Common myeloid progenitor, CD34-positive (primary cell): ENCODE measurements around the gene SLC25A17.
"Not testable (repeated sequence)": the region's sequence is repeated elsewhere in the genome, so short reads cannot be mapped to it uniquely, and the experiment has no call there.

Experiments
- CTCF ChIA-PET: fragments of 350-600 bp; sonication (Branson Sonifier 250); formaldehyde crosslinking; loops from one replicate; lab custom pipeline; 2021; ENCODE audit warnings: antibody characterized with exemption; lab: Charles Lee
- POLR2A ChIA-PET: fragments of 350-600 bp; sonication (Branson Sonifier 250); formaldehyde crosslinking; loops from one replicate; lab custom pipeline; 2021; ENCODE audit warnings: antibody characterized with exemption; lab: Charles Lee
- DNase-seq, 3 donors: peaks; one replicate each; pipeline versions ENCODE4 v3.0.0 to v3.0.0-alpha.2; 2013
- H3K27ac ChIP-seq, 2 experiments: 1 replicate in 1 of 2; 2 replicates in 1 of 2; pipeline ENCODE4 v1.7.0; 2013; ENCODE audit warnings: inconsistent platforms in 2 of 2, low read length in 2 of 2, mild to moderate bottlenecking in 2 of 2, low read depth in 1 of 2, moderate library complexity in 1 of 2; ENCODE audit not compliant: severe bottlenecking in 2 of 2, insufficient read depth in 1 of 2, poor library complexity in 1 of 2
- H3K27me3 ChIP-seq, 5 experiments: replicated peaks in 2 of 5; 1 replicate in 3 of 5; 2 replicates in 2 of 5; pipeline versions ENCODE4 v1.6.1 to v1.7.0; 2013; ENCODE audit warnings: low read length in 4 of 5, mild to moderate bottlenecking in 2 of 5, moderate library complexity in 2 of 5, inconsistent platforms in 1 of 5; ENCODE audit not compliant: insufficient read depth in 5 of 5, control insufficient read depth in 4 of 5
- H3K36me3 ChIP-seq, 4 experiments: 1 replicate in 2 of 4; 2 replicates in 2 of 4; pipeline versions ENCODE4 v1.6.1 to v1.7.0; 2013; ENCODE audit warnings: low read length in 3 of 4, control low read depth in 1 of 4, mild to moderate bottlenecking in 1 of 4; ENCODE audit not compliant: control insufficient read depth in 4 of 4, insufficient read depth in 4 of 4
- H3K4me1 ChIP-seq, 4 experiments: 1 replicate in 3 of 4; 2 replicates in 1 of 4; pipeline versions ENCODE4 v1.6.1 to v1.7.1; 2013; ENCODE audit warnings: low read length in 3 of 4, mild to moderate bottlenecking in 3 of 4, control low read depth in 1 of 4, inconsistent platforms in 1 of 4, moderate library complexity in 1 of 4; ENCODE audit not compliant: control insufficient read depth in 4 of 4, insufficient read depth in 4 of 4; ENCODE audit errors: control extremely low read depth in 1 of 4
- H3K4me3 ChIP-seq, 7 experiments: 1 replicate in 4 of 7; 2 replicates in 3 of 7; pipeline versions ENCODE4 v1.5.1 to v1.7.0; 2013; ENCODE audit warnings: mild to moderate bottlenecking in 7 of 7, low read length in 6 of 7, moderate library complexity in 6 of 7, inconsistent platforms in 2 of 7, low read depth in 2 of 7, control low read depth in 1 of 7; ENCODE audit not compliant: insufficient read depth in 4 of 7, control insufficient read depth in 1 of 7; ENCODE audit errors: extremely low read depth in 1 of 7
- H3K9me3 ChIP-seq, 5 experiments: 1 replicate in 4 of 5; 2 replicates in 1 of 5; pipeline versions ENCODE4 v1.6.1 to v1.7.1; 2013; ENCODE audit warnings: low read length in 4 of 5, mild to moderate bottlenecking in 2 of 5, inconsistent platforms in 1 of 5, low read depth in 1 of 5, moderate library complexity in 1 of 5; ENCODE audit not compliant: control insufficient read depth in 4 of 5, insufficient read depth in 2 of 5; ENCODE audit errors: control extremely low read depth in 1 of 5
- WGBS: methylation state at CpG from one replicate; pipeline ENCODE4 v1.1.5; 2013; ENCODE audit not compliant: insufficient coverage; 5-methylcytosine and 5-hydroxymethylcytosine counted together

SLC25A17 gene

GRCh38 chr22:40844951-40845350 is 25.8 kb upstream of the SLC25A17 start:
- DNase-seq = no peak
- no CpG with 5 or more reads among the region's 3 CpGs for WGBS
- Histone ChIP-seq H3K36me3 (peaks cover 24 to 89% (median 57%) of the 10 kb centered on the region in 4 experiments), H3K27ac (no peak overlapping the region), H3K9me3 (no peaks in the 10 kb centered on the region), H3K27me3 (no peaks in the 10 kb centered on the region), H3K4me1 (no peaks in the 10 kb centered on the region), H3K4me3 (no peak overlapping the region)
- ChIA-PET POLR2A (no interaction called here), CTCF (no interaction called here)

- H3K4me1 ChIP-seq = no peaks in the 10 kb centered on the region
- no CpG with 5 or more reads among the region's 3 CpGs for WGBS
- peaks cover 36 to 84% (median 65%) of the 10 kb centered on the region in 4 experiments for H3K36me3 ChIP-seq
- no peak overlapping the region for H3K27ac ChIP-seq
- ChIA-PET POLR2A (no interaction called here), CTCF (no interaction called here)
- H3K4me3 ChIP-seq = no peak overlapping the region
- DNase-seq = no peak
- H3K9me3 ChIP-seq = no peaks in the 10 kb centered on the region
- H3K27me3 ChIP-seq = no peaks in the 10 kb centered on the region
These were observed 19.3 kb upstream of the SLC25A17 start for GRCh38 chr22:40838486-40838885.

- H3K36me3 ChIP-seq = peaks cover 35 to 82% (median 62%) of the 10 kb centered on the region in 4 experiments
- no peaks in the 10 kb centered on the region for H3K27me3 ChIP-seq
- CTCF ChIA-PET = interaction anchor here (0.7 to 1.3 kb wide), 3 partner anchors 19 to 34 kb away, joined by 3 read pairs; no protein-coding TSS in a partner anchor
- H3K27ac ChIP-seq = peak overlapping the region in 1 of 2 experiments; percentile 10
- POLR2A ChIA-PET = no interaction called here
- H3K4me3 ChIP-seq = no peak overlapping the region
- 100% methylated on average over 3 of the region's 3 CpGs for WGBS
- no peaks in the 10 kb centered on the region for H3K4me1 ChIP-seq
- no peaks in the 10 kb centered on the region for H3K9me3 ChIP-seq
- no peak for DNase-seq
These were observed 15.5 kb upstream of the SLC25A17 start for GRCh38 chr22:40834619-40835018.

- Histone ChIP-seq H3K27me3 (no peaks in the 10 kb centered on the region), H3K4me3 (no peak overlapping the region), H3K4me1 (peaks cover 0 to 6% (median 0%) of the 10 kb centered on the region in 4 experiments), H3K9me3 (no peaks in the 10 kb centered on the region), H3K36me3 (peaks cover 25 to 58% (median 42%) of the 10 kb centered on the region in 4 experiments), H3K27ac (no peak overlapping the region)
- ChIA-PET POLR2A (no interaction called here), CTCF (no interaction called here)
- WGBS = 44% methylated on average over 4 of the region's 6 CpGs
- no peak for DNase-seq
These were observed 10.0 kb upstream of the SLC25A17 start for GRCh38 chr22:40829131-40829530.

- peaks cover 0 to 6% (median 0%) of the 10 kb centered on the region in 4 experiments for H3K4me1 ChIP-seq
- no peak overlapping the region for H3K27ac ChIP-seq
- no peaks in the 10 kb centered on the region for H3K27me3 ChIP-seq
- no peaks in the 10 kb centered on the region for H3K9me3 ChIP-seq
- peaks cover 16 to 55% (median 33%) of the 10 kb centered on the region in 4 experiments for H3K36me3 ChIP-seq
- ChIA-PET CTCF (no interaction called here), POLR2A (no interaction called here)
- WGBS = 100% methylated on average over 2 of the region's 7 CpGs
- no peak for DNase-seq
- H3K4me3 ChIP-seq = no peak overlapping the region
These were observed 8.0 kb upstream of the SLC25A17 start for GRCh38 chr22:40826984-40827741.

- CTCF ChIA-PET = not testable (repeated sequence)
- H3K36me3 ChIP-seq = peaks cover 13 to 47% (median 29%) of the 10 kb centered on the region in 4 experiments
- no CpG with 5 or more reads among the region's 2 CpGs for WGBS
These were observed 7.1 kb upstream of the SLC25A17 start for GRCh38 chr22:40826292-40826691.

GRCh38 chr22:40823426-40823825 is 4.3 kb upstream of the SLC25A17 start:
- Histone ChIP-seq H3K4me1 (peaks cover 6 to 15% (median 10%) of the 10 kb centered on the region in 4 experiments), H3K4me3 (no peak overlapping the region), H3K36me3 (peaks cover 4 to 31% (median 13%) of the 10 kb centered on the region in 4 experiments), H3K9me3 (no peaks in the 10 kb centered on the region), H3K27ac (no peak overlapping the region), H3K27me3 (no peaks in the 10 kb centered on the region)
- WGBS = 100% methylated on average over 1 of the region's 1 CpG
- ChIA-PET POLR2A (no interaction called here), CTCF (interaction anchor here (0.6 to 1.2 kb wide), 2 partner anchors 9 to 59 kb away, joined by 3 read pairs; no protein-coding TSS in a partner anchor)
- DNase-seq = no peak

More at GRCh38 chr22:40826292-40826691, 7.1 kb upstream of the SLC25A17 start:
- H3K27ac ChIP-seq, H3K27me3 ChIP-seq, H3K9me3 ChIP-seq, H3K4me3 ChIP-seq, DNase-seq, H3K4me1 ChIP-seq, POLR2A ChIA-PET: not testable (repeated sequence)
